Chondrocyte (in vitro differentiated cells): ENCODE results near the gene COBL. TPM values are rescaled to one million over a fixed set of nuclear protein-coding genes. Genes with fewer than 3 reads are reported as not detected.

Experiments
- DNase-seq: peaks from one replicate; pipeline ENCODE4 v3.0.0; 2021; ENCODE audit warnings: mixed read lengths, low spot score
- H3K27ac Mint-ChIP-seq: one replicate; pipeline ENCODE4 v1.8.0; 2021; ENCODE audit warnings: mild to moderate bottlenecking, moderate library complexity, mixed read lengths; ENCODE audit not compliant: unreplicated experiment
- H3K27me3 Mint-ChIP-seq: 2 replicates; pipeline ENCODE4 v1.8.0; 2021; ENCODE audit warnings: low read depth, mixed read lengths
- H3K36me3 Mint-ChIP-seq: 2 replicates; pipeline ENCODE4 v1.8.0; 2021; ENCODE audit warnings: low read depth, mixed read lengths
- H3K4me1 Mint-ChIP-seq: 2 replicates; pipeline ENCODE4 v1.8.0; 2021; ENCODE audit warnings: low read depth, mild to moderate bottlenecking, mixed read lengths
- H3K4me3 Mint-ChIP-seq: one replicate; pipeline ENCODE4 v1.8.0; 2021; ENCODE audit warnings: mild to moderate bottlenecking, moderate library complexity, mixed read lengths; ENCODE audit not compliant: unreplicated experiment
- H3K9me3 Mint-ChIP-seq: 2 replicates; pipeline ENCODE4 v1.8.0; 2021; ENCODE audit warnings: low read depth, mixed read lengths
- CTCF ChIP-seq: fragments of 200-600 bp; sonication (generic); IDR thresholded peaks from 2 replicates; pipeline ENCODE4 v1.5.0; 2021; ENCODE audit warnings: antibody characterized with exemption, mild to moderate bottlenecking, moderate library complexity
- total RNA-seq: library from RNA; stranded (reverse); gene quantifications from 3 replicates; pipeline ENCODE4 v1.2.1, GENCODE V29; 2021

COBL gene
- total RNA-seq, 1 donor from 2014 or later = 0.17 TPM

- no peak overlapping the region for H3K4me3 Mint-ChIP-seq
- no peaks in the 10 kb centered on the region for H3K9me3 Mint-ChIP-seq
- H3K4me1 Mint-ChIP-seq = peaks cover 15% of the 10 kb centered on the region
- no peak for DNase-seq
- H3K27me3 Mint-ChIP-seq = peaks cover 22% of the 10 kb centered on the region
- no peak for TF ChIP-seq CTCF
- no peaks in the 10 kb centered on the region for H3K36me3 Mint-ChIP-seq
- no peak overlapping the region for H3K27ac Mint-ChIP-seq
These were observed 29.5 kb upstream of the COBL start for GRCh38 chr7:51346126-51346525.

GRCh38 chr7:51344406-51345138, 28.0 kb upstream of the COBL start:
- no peak for TF ChIP-seq CTCF
- no peak for DNase-seq
- H3K4me1 Mint-ChIP-seq = peaks cover under 1% of the 10 kb centered on the region
- H3K36me3 Mint-ChIP-seq = no peaks in the 10 kb centered on the region
- H3K27me3 Mint-ChIP-seq = peaks cover 26% of the 10 kb centered on the region
- H3K9me3 Mint-ChIP-seq = no peaks in the 10 kb centered on the region
- no peak overlapping the region for H3K27ac Mint-ChIP-seq
- no peak overlapping the region for H3K4me3 Mint-ChIP-seq

GRCh38 chr7:51340936-51341335, 24.3 kb upstream of the COBL start:
- Mint-ChIP-seq H3K36me3 (no peaks in the 10 kb centered on the region), H3K27me3 (peaks cover 33% of the 10 kb centered on the region), H3K9me3 (no peaks in the 10 kb centered on the region), H3K4me1 (no peaks in the 10 kb centered on the region), H3K4me3 (no peak overlapping the region), H3K27ac (no peak overlapping the region)
- no peak for DNase-seq
- no peak for TF ChIP-seq CTCF

- H3K4me3 Mint-ChIP-seq = no peak overlapping the region
- peaks cover 29% of the 10 kb centered on the region for H3K27me3 Mint-ChIP-seq
- H3K9me3 Mint-ChIP-seq = no peaks in the 10 kb centered on the region
- no peak overlapping the region for H3K27ac Mint-ChIP-seq
- no peaks in the 10 kb centered on the region for H3K36me3 Mint-ChIP-seq
- no peak for DNase-seq
- no peaks in the 10 kb centered on the region for H3K4me1 Mint-ChIP-seq
- TF ChIP-seq CTCF = no peak
These were observed 23.6 kb upstream of the COBL start for GRCh38 chr7:51340029-51340838.

- Mint-ChIP-seq H3K9me3 (no peaks in the 10 kb centered on the region), H3K36me3 (no peaks in the 10 kb centered on the region), H3K27me3 (peaks cover 13% of the 10 kb centered on the region), H3K4me1 (no peaks in the 10 kb centered on the region), H3K4me3 (no peak overlapping the region), H3K27ac (no peak overlapping the region)
- TF ChIP-seq CTCF = no peak
- DNase-seq = no peak
These were observed 18.4 kb upstream of the COBL start for GRCh38 chr7:51335057-51335456.
